Psoas muscle (tissue), 8 donors: ENCODE measurements around the gene ZNF667. TPM values are rescaled to one million over a fixed set of nuclear protein-coding genes. Genes with fewer than 3 reads are reported as not detected.
A peak's percentile ranks its signal among the peaks of the same experiment; 100 is the strongest.

Experiments used
- ATAC-seq, 4 donors: fragments of 200-7000 bp; cut with Tn5 transposase; one replicate each; pipeline ENCODE4 v1.9.1; 2020; ENCODE audit warnings: moderate library complexity in 3 of 4, mild to moderate bottlenecking in 2 of 4
- DNase-seq, 2 donors: peaks; one replicate each; pipeline ENCODE4 v3.0.0-alpha.2; 2020
- H3K27ac ChIP-seq: fragments of 200-600 bp; one replicate; pipeline ENCODE4 v1.8.0; 2022
- H3K27me3 ChIP-seq, 3 donors: fragments of 200-600 bp in 1 of 3; one replicate each; pipeline versions ENCODE4 v1.6.1 to v1.8.0; 2013 to 2022; ENCODE audit warnings: low read length in 2 of 3, mild to moderate bottlenecking in 2 of 3, moderate library complexity in 1 of 3; ENCODE audit not compliant: insufficient read depth in 3 of 3
- H3K36me3 ChIP-seq, 2 donors: fragments of 200-600 bp in 1 of 2; one replicate each; pipeline versions ENCODE4 v1.6.1 to v1.8.0; 2013 to 2022; ENCODE audit warnings: low read depth in 1 of 2, mild to moderate bottlenecking in 1 of 2, moderate library complexity in 1 of 2; ENCODE audit not compliant: insufficient read depth in 1 of 2
- H3K4me1 ChIP-seq: fragments of 200-600 bp; one replicate; pipeline ENCODE4 v1.8.0; 2022
- H3K4me3 ChIP-seq: fragments of 200-600 bp; one replicate; pipeline ENCODE4 v1.8.0; 2022; ENCODE audit warnings: mild to moderate bottlenecking
- H3K9me3 ChIP-seq: fragments of 200-600 bp; one replicate; pipeline ENCODE4 v1.8.0; 2022
- CTCF ChIP-seq: fragments of 200-600 bp; IDR thresholded peaks from one replicate; pipeline ENCODE4 v1.8.0; 2022; ENCODE audit warnings: antibody characterized with exemption
- WGBS, 3 donors: extraction: QIAGEN DNeasy Blood & Tissue Kit; methylation state at CpG; one replicate each; pipeline versions ENCODE4 v1.1.6 to v1.1.7; 2013; 5-methylcytosine and 5-hydroxymethylcytosine counted together
- intact Hi-C, 2 donors: fragments of 100-400 bp; cut with DNase I; formaldehyde crosslinking; loops; one replicate each; pipeline versions ENCODE4 v1.11.0 to v1.14.2; 2022
- long read RNA-seq, 2 donors: library from polyadenylated mRNA; unstranded; transcript quantifications; one replicate each; pipeline ENCODE4 v2.0.0, GENCODE V29; 2021
- polyA plus RNA-seq, 3 donors: library from polyadenylated mRNA; stranded (reverse); fragments of 200-250 nt; gene quantifications; one replicate each; pipeline ENCODE4 v1.2.3, GENCODE V29; 2013
- total RNA-seq, 4 donors: library from RNA; stranded (reverse); fragmentation: NEBNext Ultra II Directional in 2 of 4; extraction: Animal tissue kit (Norgen Biotek cat#: 25700) in 2 of 4; gene quantifications; one replicate each; pipeline versions ENCODE4 v1.2.1 to v1.2.4, GENCODE V29; 2021 to 2023
- donor health status: healthy with polysubstance abuse.
- donor health status: DM: no; HTN: no; CAD: no; lungs with moderate emphysema.
- donor health status: Bipolar disorder and iron deficiency.
- donor health status: healthy.
- donor health status: DM: yes; HTN: yes; CAD: no.
- donor health status: DM: no; HTN: no; CAD: no.
- donor health status: DM: no; HTN: no; CAD: no.
- donor health status: DM: yes; HTN: yes; CAD: no.

The ZNF667 gene
- total RNA-seq (1 to 10 TPM in 3 of 4 donors, under 1 TPM in 1; 0.90 to 5.1 (median 2.4) TPM), polyA plus RNA-seq (1 to 10 TPM; 1.3 to 2.4 (median 1.7) TPM)
- long read RNA-seq, donor 1, partial matches to known transcripts: 0 of 3 reads
- long read RNA-seq, donor 1, other reads (novel, unspliced or antisense): 1 of 3 reads
- long read RNA-seq, donor 2, partial matches to known transcripts: 0 of 4 reads
- long read RNA-seq, donor 2, other reads (novel, unspliced or antisense): 1 of 4 reads

- WGBS, 3 donors: 1% methylated on average over 55 to 69 of the region's 69 CpGs
- DNase-seq: no peak
- peak within 1 kb of the TSS; percentile 87 for H3K4me3 ChIP-seq
- intact Hi-C loops: loop anchor here in 1 of 2 donors (5.0 kb wide), 2 partner anchors 35 to 75 kb away; partner anchors contain the start of gene ZNF583
- H3K27me3 ChIP-seq: no peaks in the 10 kb centered on the region
- no peak for ATAC-seq
- H3K4me1 ChIP-seq: no peaks in the 10 kb centered on the region
- H3K36me3 ChIP-seq: peaks cover 0 to 6% of the 10 kb centered on the region in 2 donors
- TF ChIP-seq CTCF: no peak
- peaks cover 35% of the 10 kb centered on the region for H3K9me3 ChIP-seq
- peak within 1 kb of the TSS; percentile 83 for H3K27ac ChIP-seq
Measured at GRCh38 chr19:56476651-56477428, at the start of gene ZNF667. Gene ZNF667 (minus strand): TSS chr19:56477345. CDS start chr19:56462370, 14,975 bp downstream.

- Histone ChIP-seq H3K36me3 (peaks cover 6 to 41% of the 10 kb centered on the region in 2 donors), H3K4me3 (no peak overlapping the region)
- TF ChIP-seq CTCF: no peak
Measured at GRCh38 chr19:56525214-56525860, 48.2 kb upstream of the ZNF667 start.

GRCh38 chr19:56508290-56508778 is 31.2 kb upstream of the ZNF667 start:
- 3 to 4% (median 3%) methylated on average over 17 of the region's 17 CpGs for WGBS, 3 donors
- Histone ChIP-seq H3K4me1 (peaks cover 12% of the 10 kb centered on the region), H3K9me3 (peaks cover 54% of the 10 kb centered on the region), H3K4me3 (peak overlapping the region; percentile 77), H3K27me3 (no peaks in the 10 kb centered on the region), H3K36me3 (peaks cover 4 to 16% of the 10 kb centered on the region in 2 donors), H3K27ac (peak overlapping the region; percentile 97)
- peak in 1 of 2 donors; percentile 39 for DNase-seq
- ATAC-seq: no peak
- intact Hi-C loops: loop anchor here (1.0 to 10.0 kb wide), 2 partner anchors 59 to 104 kb away; partner anchors contain the start of genes ZNF583 (in 2 of the 2) and ZNF470 (in 1 of the 2)
- TF ChIP-seq CTCF: no peak

More at GRCh38 chr19:56525214-56525860, 48.2 kb upstream of the ZNF667 start:
- Histone ChIP-seq H3K9me3 (peaks cover 99% of the 10 kb centered on the region), H3K27ac (no peak overlapping the region), H3K4me1 (no peaks in the 10 kb centered on the region), H3K27me3 (no peaks in the 10 kb centered on the region)
- 85 to 97% (median 95%) methylated on average over 4 of the region's 4 CpGs for WGBS, 3 donors
- no peak for DNase-seq
- no peak for ATAC-seq
- intact Hi-C loops: no loop called here

DNA sequence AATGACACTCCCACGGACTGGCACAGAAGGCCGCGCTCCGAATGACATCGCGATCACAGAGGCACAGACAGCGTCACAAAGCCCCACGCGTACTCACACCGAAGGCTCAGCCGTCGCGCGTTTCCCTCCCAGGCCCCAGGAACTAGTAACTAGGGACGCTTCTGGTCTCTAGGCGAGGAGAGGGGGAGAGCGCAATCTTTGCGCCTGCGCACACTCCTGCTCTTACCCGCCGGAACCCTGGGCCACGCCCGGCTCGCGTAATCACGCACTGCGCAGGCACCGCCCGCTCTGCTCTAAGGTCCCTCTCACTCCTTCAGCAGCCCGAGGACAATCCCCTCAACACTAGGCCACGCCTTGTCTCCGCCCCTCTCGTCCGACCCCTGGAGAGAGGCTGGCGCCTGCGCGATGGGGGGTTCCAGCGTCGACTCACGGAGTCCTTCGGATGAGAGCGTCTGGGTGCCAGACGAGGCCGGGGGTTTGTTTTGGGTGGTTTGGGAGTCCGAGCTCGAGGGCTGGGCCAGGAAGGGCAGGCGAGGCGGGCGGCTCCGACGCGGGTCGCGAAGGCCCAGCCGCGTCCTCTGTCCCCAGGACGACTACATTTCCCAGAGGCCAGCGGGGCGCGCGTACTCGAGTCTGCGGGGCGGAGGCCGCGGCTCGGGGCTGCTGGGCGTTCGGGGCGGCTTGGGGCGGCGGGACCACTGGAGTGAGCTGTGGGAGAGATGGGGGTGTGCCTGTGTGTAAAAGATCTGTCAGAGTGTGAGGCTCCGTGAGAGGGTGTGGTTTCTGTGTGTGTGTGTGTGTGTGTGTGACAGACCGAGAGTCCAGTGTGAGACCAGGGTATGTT is 30.5 kb upstream of the ZNF667 start, which contains the start of gene ZNF471:
ZNF471 (plus strand) TSS at position 410 of the 844 bp plus-strand sequence. CDS start 3,717 bp downstream, outside the sequence.
- Histone ChIP-seq H3K27me3 (no peaks in the 10 kb centered on the region), H3K27ac (peak within 1 kb of the TSS; percentile 97), H3K4me3 (peak within 1 kb of the TSS; percentile 77), H3K4me1 (peaks cover 12% of the 10 kb centered on the region), H3K36me3 (peaks cover 2 to 9% of the 10 kb centered on the region in 2 donors), H3K9me3 (peaks cover 47% of the 10 kb centered on the region)
- ATAC-seq (peak; percentile 100), DNase-seq (peak; percentile 99)
- intact Hi-C loops: loop anchor here (1.0 to 10.0 kb wide), 3 partner anchors 31 to 103 kb away; partner anchors contain the start of genes ZNF583 (in 2 of the 2), ZFP28 (in 1 of the 2) and ZNF470 (in 1 of the 2)
- WGBS, 3 donors: 0 to 1% (median 1%) methylated on average over 69 to 74 of the region's 74 CpGs
- TF ChIP-seq CTCF: no peak
